ENCODE measurements around the gene P2RX4.

P2RX4 gene

DNA sequence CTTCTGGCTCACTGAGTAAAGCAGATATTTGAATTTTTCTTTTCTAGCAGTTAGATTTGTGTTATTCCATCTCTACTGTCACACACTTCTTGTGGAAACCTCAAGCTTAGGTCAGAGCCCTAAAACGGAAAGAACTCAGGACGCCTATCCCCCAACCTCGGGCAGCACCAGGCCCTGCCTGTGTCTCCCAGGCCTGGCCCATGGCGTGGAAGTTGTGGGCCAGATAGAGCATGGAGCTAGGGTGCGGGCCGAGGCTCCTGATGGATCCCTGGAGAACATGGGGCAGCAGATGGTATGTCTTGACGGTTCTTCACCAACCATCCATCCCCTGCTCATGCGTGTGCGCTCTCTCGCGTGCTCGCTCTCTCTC is 20.6 kb downstream of the P2RX4 start:
- DNase-seq (ENCODE audit: extremely low spot score), result no peak
- peak; percentile 12 for TF ChIP-seq CTCF (IDR thresholded peaks at IDR 0.05; ENCODE audit: control extremely low read depth, extremely low read depth, low read depth, missing control alignments)
- CTCF ChIA-PET, result interaction anchor here (1.0 to 3.0 kb wide), 10 partner anchors 9 to 121 kb away, joined by 3 to 40 read pairs (median 4); no protein-coding TSS in a partner anchor
- POLR2A ChIA-PET, result no interaction called here

DNA sequence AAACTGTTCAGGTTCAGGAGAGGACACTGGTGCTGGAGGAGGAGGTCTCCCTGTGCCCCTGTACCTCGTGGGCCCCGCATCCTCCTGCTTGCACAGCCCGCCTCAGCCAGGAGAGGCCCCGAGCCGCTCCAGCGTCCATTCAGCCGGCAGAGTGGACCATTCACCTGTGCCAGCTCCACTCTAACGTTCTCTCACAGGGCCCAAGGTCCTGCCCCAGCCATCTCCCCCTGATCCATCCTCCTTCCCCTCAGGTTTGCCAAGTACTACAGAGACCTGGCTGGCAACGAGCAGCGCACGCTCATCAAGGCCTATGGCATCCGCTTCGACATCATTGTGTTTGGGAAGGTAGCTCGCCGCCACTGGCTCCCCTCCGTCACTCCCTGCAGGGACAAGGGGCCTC is 22.2 kb downstream of the P2RX4 start:
- TF ChIP-seq CTCF (IDR thresholded peaks at IDR 0.05; ENCODE audit: control extremely low read depth, extremely low read depth, low read depth, missing control alignments), result no peak
- ChIA-PET POLR2A (no interaction called here), CTCF (no interaction called here)
- no peak for DNase-seq (ENCODE audit: extremely low spot score)

GRCh38 chr12:121232977-121233627 is 23.2 kb downstream of the P2RX4 start:
- ChIA-PET POLR2A (no interaction called here), CTCF (no interaction called here)
- no peak for TF ChIP-seq CTCF (IDR thresholded peaks at IDR 0.05; ENCODE audit: control extremely low read depth, extremely low read depth, low read depth, missing control alignments)
- DNase-seq (ENCODE audit: extremely low spot score), result no peak

GRCh38 chr12:121233628-121234020 is 23.7 kb downstream of the P2RX4 start:
- no peak for DNase-seq (ENCODE audit: extremely low spot score)
- no peak for TF ChIP-seq CTCF (IDR thresholded peaks at IDR 0.05; ENCODE audit: control extremely low read depth, extremely low read depth, low read depth, missing control alignments)
- ChIA-PET CTCF (no interaction called here), POLR2A (no interaction called here)

DNA sequence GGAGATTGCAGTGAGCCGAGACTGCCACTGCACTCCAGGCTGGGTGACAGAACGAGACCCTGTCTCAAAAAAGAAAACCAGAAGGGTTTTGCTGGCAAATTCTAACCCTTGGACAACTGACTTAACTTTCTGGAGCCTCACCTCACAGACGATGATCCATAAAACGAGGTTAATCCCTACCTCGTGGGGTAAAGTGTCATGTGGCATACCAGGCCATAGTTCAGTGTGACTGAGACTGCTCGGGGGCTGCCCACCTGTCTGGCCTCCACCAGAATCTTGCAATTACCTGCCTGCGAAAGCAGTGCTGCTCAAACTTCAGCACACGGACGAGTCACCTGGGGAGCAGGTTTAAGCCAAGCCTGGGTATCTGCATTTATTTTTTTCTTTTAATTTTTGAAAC is 26.8 kb downstream of the P2RX4 start:
- ChIA-PET CTCF (no interaction called here), POLR2A (no interaction called here)
- TF ChIP-seq CTCF (IDR thresholded peaks at IDR 0.05; ENCODE audit: control extremely low read depth, extremely low read depth, low read depth, missing control alignments), result no peak
- DNase-seq (ENCODE audit: extremely low spot score), result no peak

- ChIA-PET CTCF (interaction anchor here (2.0 to 4.6 kb wide), 4 partner anchors 7 to 262 kb away, joined by 4 to 40 read pairs (median 8); no protein-coding TSS in a partner anchor), POLR2A (no interaction called here)
- no peak for DNase-seq (ENCODE audit: extremely low spot score)
- no peak for TF ChIP-seq CTCF (IDR thresholded peaks at IDR 0.05; ENCODE audit: control extremely low read depth, extremely low read depth, low read depth, missing control alignments)
These were observed 27.5 kb downstream of the P2RX4 start for GRCh38 chr12:121237415-121237814.

All from GM10248 (cell line).